Umbilical cord (tissue), 2 donors: ENCODE results near the gene KAT6B. TPM values are rescaled to one million over a fixed set of nuclear protein-coding genes. Genes with fewer than 3 reads are reported as not detected.
"Not testable (repeated sequence)": the region's sequence is repeated elsewhere in the genome, so short reads cannot be mapped to it uniquely, and the experiment has no call there.

Experiments
- DNase-seq: peaks from one replicate; pipeline ENCODE4 v3.0.0-alpha.2; 2015; ENCODE audit warnings: low spot score
- total RNA-seq: library from RNA; depleted of rRNA; stranded (reverse); fragments of >200 nt; gene quantifications from one replicate; pipeline ENCODE4 v1.2.3, GENCODE V29; 2014; ENCODE audit warnings: low replicate concordance; ENCODE audit not compliant: insufficient read depth

Gene KAT6B
- total RNA-seq, result 84.0 TPM

DNA sequence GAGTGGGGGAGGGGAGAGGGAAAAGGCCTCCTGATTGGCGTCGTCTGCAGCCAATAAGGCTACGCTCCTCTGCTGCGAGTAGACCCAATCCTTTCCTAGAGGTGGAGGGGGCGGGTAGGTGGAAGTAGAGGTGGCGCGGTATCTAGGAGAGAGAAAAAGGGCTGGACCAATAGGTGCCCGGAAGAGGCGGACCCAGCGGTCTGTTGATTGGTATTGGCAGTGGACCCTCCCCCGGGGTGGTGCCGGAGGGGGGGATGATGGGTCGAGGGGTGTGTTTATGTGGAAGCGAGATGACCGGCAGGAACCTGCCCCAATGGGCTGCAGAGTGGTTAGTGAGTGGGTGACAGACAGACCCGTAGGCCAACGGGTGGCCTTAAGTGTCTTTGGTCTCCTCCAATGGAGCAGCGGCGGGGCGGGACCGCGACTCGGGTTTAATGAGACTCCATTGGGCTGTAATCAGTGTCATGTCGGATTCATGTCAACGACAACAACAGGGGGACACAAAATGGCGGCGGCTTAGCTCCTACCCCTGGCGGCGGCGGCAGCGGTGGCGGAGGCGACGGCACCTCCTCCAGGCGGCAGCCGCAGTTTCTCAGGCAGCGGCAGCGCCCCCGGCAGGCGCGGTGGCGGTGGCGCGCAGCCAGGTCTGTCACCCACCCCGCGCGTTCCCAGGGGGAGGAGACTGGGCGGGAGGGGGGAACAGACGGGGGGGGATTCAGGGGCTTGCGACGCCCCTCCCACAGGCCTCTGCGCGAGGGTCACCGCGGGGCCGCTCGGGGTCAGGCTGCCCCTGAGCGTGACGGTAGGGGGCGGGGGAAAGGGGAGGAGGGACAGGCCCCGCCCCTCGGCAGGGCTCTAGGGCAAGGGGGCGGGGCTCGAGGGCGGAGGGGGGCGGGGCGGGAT is at the start of gene KAT6B:
KAT6B (plus strand) TSS at position 459 of the 903 bp plus-strand sequence. CDS start 16,258 bp downstream, outside the sequence.
- DNase-seq, result peak; percentile 100

DNA sequence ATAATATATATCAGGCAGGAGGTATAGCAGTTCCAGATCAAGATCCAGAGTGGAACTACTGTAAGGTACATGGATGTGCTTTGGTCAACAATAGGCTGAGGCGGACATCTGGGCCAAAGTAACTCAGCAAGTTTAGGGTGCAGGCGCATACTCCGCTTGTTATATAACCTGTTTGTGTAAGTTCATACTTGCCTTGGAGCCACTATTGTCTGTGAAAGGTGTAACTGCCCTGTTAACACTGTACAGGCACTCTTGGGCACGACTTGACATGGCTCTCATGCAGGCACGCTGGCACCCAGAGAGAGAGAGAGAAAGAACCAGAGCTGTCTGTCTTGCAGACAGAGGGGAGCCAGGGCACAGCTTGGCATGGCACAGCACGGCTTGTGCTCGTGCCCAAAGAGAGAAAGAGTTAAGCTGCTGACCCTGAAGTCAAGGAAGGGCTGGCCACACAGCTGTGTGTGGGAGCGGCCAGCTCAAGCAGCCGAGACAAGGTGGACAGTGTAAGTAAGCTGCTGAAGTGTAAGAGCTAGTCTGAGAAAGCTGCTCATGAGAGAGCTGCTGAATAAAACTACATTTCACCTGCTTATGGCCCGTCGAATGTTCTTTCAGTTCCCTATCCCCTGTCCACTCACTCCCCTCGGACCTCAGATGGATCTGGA is 47.8 kb upstream of the KAT6B start:
- no peak for DNase-seq

DNA sequence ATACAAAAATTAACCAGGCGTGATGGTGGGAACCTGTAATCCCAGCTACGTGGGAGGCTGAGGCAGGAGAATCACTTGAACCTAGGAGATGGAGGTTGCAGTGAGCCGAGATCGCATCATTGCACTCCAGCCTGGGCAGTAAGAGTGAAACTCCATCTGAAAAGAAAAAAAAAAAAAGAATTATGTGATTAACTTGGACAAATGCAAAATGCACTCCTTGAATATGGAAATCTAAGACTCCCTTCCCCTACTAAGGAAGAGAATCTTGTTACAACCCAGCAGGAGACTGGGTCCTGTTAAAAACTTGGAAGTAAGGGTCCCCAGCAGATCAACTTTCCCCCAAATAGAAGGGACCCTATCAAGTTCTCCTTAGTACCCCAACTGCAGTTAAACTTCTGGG is 44.5 kb upstream of the KAT6B start:
- DNase-seq, result not testable (repeated sequence)

DNA sequence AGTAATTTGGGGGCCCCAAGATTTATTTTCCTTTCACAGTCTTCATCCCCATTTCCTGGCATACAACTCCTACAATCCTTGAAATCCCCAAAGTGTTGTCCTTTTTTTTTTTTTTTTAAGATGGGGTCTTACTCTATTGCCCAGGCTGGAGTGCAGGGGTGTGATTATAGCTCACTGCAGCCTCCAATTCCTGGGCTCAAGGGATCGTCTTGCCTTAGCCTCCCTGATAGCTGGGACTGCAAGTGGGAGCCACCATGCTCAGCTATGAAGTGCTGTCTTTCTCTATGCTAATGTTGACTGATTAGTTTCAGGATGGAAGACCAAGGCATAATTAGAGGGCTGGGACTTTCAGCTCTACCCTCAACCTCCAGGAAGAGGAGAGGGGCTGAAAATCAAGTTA is 41.9 kb upstream of the KAT6B start:
- no peak for DNase-seq

DNA sequence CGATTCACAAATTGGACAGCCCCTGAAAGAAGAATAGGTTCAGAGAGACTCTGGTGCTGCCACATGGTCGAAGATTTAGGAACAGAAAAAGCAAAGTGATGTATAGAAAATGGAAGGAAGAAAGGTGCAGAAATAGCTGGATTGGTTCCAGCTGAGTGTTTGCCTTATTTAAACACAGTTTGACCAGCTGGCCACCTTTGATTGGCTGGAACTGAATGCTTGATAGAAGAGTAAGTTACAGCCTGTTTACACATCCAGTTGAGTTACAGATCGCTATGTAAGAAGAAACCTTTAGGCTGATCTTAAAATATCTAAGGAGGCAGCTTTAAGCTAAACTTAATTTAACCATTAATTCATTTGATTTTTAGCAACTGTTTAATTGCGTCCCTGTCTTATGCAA is 40.3 kb upstream of the KAT6B start:
- no peak for DNase-seq

DNA sequence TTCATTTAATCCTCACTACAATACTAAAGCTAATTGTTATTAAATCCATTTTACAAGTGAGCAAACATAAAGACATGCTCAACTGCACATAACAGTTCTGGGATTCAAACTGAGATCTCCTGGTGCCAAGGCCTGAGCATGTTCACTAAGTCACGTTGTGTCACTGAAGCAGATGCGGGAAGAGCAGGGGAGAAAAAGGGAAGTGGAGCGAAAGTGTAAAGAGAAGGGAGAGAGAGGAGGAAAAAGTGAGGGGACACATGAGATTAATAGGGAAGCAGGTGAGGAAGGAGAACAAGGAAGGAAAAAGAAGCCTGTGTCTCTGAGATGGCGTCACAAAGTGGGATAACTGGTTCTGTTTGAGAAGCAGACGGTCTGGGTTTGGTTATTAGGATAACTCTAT is 38.9 kb upstream of the KAT6B start:
- no peak for DNase-seq

DNA sequence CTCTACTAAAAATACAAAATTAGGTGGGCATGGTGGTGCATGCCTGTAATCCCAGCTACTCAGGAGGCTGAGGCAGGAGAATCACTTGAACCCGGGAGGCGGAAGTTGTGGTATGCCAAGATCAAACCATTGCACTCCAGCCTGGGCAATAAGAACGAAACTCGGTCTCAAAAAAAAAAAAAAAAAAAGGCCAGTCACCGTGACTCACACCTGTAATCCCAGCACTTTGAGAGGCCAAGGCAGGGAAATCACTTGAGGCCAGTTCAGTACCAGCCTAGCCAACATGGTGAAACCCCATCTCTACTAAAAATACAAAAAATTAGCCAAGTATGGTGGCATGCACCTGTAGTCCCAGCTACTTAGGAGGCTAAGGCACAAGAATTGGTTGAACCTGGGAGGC is 34.4 kb upstream of the KAT6B start:
- not testable (repeated sequence) for DNase-seq

DNA sequence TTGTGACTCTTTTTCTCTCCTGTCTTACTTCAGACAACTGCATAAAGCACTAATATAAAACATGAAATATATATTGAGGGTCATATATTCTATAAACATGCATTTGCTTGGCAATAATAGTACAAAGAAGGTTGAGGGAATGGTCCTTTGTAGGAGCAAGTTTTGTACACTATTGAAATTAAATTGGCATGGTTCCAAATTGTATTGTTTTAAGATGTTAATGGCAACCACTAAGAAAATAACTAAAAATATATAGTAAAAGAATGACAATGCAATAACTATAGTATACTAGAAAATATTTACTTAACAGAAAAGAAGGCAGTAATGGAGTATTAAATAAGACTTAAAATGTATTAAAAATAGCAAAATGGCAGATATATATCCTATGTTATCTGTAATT is 33.7 kb upstream of the KAT6B start:
- DNase-seq, result no peak

DNA sequence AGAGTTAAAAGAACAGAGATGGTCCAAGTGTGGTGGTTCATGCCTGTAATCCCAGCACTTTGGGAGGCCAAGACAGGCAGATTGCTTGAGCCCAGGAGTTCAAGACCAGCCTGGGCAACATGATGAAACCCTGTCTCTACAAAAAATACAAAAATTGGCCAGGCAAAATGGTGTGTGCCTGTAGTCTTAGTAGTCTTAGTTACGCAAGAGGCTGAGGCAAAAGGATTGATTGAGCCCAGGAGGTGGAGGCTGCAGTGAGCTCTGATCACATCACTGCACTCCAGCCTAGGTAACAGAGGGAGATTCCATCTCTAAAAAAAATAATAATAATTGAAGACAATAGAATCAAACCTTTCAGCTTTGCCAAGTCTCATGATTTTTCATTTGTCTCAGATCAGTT is 33.2 kb upstream of the KAT6B start:
- not testable (repeated sequence) for DNase-seq

DNA sequence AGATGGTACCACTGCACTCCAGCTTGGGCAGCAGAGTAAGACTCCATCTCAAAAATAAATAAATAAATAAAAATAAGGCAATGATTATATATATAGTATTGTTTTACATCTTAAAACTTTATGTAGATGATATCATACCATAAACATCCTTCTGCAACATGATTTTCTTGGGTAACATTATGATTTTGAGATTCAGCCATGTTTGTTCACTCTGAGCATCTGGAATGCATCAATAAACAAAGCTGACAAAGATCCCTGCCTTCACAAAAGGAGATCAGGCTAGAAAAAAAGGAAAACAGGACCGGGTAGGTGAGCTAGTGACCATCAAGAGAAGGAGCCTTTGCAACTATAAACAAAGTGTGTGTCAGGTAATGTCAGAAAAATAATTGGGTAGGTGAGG is 31.9 kb upstream of the KAT6B start:
- no peak for DNase-seq

DNA sequence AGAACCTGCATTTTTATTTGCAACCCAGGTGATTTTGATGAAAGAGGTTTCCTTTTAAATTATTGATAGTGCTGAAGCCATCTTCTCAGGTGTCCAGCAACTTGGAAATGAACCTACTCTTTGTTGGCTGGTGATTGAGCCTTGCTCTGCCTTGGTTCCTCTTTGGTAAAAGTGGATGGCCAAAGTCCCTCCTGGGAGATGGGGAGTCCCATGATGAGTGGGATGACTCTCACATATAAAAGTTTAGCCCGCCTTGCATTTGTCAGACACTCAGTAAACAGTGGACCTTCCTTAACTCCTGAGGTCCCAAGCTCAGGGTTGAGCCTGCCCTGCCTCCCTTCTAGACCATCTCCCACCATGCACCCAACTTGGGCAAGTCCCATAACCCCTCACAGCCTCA is 28.9 kb upstream of the KAT6B start:
- no peak for DNase-seq

DNA sequence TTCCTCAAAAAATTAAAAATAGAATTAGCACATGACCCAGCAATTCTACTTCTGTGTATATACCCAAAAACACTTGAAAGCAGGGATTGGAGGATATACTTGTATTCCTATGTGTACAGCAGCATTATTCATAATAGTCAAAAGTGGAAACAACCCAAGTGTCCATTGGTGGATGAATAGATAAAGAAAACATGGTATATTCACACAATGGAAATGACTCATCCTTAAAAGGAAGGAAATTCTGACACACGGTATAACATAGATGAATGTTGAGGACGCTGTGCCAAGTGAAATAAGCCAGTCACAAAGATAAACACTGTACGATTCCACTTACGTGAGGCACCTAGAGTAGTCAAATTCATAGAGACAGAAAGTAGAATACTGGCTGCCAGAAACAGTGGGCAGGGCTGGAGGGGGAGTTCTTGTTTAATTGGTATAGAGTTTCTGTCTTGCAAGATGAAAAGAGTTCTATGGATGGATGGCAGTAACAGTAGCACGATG is 26.6 kb upstream of the KAT6B start:
- no peak for DNase-seq

DNA sequence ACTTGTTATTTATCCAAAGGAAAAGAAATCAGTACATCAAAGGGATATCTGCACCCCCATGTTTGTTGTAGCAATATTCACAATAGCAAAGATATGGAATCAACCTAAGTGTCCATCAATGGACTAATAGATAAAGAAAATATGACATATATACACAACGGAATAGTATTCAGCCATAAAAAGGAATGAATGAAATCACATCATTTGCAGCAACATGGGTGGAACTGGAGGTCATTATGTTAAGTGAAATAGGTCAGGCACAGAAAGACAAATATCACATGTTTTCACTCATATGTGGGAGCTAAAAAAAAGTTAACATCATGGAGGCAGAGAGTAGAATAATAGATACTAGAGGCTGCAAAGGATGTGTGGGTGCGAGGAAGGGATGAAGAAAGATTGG is 25.0 kb upstream of the KAT6B start:
- no peak for DNase-seq

DNA sequence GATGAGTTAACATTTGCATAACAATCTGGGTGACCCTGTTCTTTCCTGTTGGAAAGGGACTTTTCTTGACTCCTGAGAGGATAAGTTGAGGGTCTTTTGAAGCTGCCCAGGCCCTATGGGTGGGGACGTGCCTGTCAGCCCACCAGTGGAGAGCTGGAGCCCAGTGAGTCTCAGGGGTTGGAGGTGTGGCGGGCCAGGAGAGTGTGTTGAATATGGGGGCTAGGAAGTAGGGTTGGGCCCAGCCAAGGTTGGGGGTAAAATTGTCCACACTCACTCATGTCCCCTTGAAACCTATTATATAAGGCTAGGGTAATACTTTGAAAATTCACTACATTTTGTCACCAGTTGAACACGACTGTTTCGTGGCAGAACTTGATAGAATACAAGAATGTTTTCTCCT is 17.9 kb upstream of the KAT6B start:
- DNase-seq, result no peak

DNA sequence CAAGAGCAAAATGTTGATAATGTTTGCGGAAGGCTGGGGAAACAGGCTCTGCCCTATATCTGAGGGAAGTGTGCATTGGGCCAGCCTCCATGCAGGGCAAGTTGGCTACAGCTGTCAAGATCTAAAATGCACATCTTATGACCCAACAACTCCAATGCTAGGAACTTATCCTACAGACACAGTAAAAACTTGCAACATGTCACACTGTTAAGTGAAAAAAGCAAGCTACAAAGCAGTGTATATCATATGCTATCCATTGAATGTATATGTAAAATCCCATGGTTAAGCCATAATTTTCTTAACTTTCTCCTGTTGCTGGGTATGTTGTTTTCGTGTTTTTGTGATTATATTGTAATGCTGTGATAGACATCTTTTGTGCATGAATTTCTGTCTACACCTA is 16.3 kb upstream of the KAT6B start:
- DNase-seq, result no peak

DNA sequence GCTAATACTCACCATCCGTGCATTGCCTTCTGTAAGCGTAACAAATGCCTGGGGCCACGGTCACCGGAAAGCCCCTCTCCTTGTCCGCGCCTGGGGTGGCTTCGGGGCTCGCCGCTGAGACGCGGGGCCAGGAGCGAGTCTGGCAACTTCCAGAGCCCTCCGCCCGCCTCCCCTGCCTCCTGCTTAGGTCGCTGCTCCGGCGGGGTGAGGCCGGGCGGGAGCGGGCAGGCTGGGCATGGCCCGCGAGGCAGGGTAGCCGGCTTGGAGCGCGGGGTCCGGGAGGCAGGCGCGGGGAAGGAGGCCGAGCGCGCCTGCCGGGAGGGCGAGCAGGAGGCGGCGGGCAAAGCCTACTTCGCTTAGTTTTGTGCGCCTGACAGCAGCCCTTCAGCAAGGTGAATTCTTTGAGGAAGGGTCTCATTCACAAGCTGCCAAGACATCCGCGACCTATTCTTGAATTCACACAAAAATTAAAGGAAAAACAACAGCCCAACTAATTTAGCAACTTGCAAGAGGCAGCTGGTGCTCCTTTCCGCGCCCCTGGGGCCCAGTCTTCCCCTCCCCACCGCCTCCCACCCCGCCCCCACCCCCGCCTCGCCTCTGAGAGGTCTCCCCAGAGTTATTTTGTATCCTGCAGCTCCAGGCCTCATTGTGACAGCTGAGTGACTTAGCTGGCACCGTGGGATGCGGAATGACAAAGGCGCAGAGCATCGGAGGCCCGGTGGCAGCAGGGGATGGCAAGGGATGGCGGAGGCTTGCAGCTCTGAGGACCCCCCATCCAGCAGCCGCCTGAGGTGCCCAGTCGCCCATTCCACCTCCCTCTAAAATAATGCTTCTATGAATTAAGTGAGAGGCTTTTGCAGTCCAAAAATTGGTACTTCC is 12.8 kb upstream of the KAT6B start:
- DNase-seq, result no peak

DNA sequence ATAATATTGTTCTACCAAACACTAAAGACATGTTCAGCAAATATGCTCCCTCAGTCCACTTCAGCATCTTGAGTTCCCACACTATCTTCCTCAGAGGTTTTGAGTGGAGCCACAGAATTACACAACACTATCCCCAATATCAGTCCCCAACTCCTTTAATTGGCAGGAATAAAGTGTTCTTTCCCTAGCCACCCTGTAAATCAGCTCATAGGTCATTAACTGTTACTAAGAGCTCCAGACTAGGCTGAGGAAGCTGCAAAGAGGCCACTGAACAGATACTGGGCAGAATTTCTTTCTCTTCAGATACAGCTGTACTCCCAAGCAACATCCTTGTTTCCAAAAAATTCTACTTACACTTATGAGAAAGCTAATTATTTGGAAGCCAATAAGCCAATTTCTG is 11.6 kb upstream of the KAT6B start:
- DNase-seq, result no peak

DNA sequence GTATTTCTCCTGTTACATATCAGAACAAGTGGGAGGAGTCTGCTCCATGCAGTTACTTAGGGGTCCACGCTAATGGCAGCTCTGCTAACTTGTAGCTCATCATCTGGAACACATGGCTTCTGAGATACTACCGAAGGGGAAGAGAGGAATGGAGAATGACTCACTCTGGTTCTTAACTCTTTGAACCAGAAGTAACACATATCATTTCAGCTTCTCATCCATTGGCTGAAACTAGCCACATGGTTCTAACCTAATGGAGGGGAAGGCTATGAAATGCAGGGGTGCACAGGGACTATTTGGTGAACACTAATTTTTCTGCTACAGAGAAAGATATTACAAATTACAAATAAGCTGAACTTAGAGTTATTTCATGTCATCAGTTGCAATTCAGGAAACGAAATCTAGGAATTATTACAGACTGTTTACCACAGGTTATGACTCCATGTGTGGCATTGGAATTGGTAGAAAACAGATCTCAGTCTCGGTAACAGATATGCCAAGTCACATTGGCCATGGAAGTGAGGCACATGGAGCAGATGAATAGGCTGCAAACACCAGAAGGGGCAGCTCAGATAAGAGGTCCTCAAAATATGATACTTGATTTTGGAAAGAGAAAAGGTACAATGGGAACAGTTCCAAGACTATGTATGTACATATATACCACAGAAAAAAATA is 9.4 kb upstream of the KAT6B start:
- no peak for DNase-seq

DNA sequence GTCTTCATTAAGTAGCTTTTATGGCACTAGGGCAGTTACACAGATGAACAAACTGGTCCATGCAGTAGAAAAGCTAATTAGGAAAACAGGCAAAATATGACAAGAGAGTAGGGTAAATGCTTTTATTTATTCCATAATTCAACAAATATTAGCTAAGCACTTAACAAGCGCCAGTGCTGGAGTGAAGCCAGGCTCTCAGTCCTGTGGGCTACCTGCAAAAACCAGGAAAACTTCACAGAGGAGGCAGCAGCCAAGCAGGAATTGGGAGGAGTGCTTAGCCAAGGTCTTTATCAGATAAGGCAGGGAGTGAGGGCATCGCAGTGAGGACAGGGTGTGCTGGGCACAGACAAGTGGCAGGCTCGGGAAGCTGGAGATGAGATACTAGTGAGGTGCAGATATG is 4.9 kb upstream of the KAT6B start:
- DNase-seq, result no peak

DNA sequence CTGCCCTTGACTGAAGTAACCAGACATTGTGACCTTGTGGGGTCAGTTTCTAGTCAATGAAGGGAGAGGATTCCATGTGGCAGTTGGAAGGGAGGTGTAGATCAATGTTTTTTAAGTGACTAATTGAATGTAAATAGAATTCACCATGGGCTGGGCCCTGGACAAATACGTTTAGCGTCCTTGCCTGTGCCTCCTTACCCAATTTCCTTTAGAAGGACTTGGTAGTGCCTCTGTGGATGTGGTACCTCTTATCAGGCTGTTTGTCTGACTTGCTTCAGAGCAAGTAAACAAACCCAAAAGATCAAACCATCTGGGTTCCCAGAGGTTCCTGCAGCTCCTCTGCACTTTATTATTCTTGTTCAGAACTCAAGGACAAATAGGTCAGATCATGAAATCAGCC is 4.3 kb upstream of the KAT6B start:
- DNase-seq, result no peak

DNA sequence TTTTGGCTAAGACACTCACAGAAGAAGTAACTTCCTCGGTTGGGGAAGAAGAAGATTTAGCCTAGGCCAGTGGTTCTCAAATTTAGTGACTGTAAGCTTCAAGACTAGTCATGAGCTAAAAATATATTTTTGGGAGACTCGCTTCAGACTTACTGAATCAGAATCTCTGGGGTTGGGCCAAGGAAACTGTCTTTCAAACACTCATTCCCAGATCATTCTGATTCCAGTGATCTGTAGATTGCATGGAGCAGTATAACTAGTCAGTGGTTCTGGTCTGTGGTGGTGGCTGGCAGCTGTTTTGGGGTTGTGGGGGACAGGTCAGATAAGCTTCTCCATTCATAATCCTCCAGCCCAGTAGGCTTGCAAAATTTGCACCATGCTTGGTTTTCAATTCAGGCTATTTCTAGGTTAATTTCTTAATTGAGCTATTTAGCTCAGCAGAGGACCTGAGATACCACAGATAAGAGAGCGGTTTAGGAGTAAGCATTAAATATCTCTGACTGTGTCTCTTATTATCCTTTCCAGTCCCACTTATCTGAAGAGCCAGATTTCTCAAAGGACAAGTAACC is 3.8 kb upstream of the KAT6B start:
- peak; percentile 43 for DNase-seq
